Measurements from ENCODE around the gene GABARAP.

The GABARAP gene

DNA sequence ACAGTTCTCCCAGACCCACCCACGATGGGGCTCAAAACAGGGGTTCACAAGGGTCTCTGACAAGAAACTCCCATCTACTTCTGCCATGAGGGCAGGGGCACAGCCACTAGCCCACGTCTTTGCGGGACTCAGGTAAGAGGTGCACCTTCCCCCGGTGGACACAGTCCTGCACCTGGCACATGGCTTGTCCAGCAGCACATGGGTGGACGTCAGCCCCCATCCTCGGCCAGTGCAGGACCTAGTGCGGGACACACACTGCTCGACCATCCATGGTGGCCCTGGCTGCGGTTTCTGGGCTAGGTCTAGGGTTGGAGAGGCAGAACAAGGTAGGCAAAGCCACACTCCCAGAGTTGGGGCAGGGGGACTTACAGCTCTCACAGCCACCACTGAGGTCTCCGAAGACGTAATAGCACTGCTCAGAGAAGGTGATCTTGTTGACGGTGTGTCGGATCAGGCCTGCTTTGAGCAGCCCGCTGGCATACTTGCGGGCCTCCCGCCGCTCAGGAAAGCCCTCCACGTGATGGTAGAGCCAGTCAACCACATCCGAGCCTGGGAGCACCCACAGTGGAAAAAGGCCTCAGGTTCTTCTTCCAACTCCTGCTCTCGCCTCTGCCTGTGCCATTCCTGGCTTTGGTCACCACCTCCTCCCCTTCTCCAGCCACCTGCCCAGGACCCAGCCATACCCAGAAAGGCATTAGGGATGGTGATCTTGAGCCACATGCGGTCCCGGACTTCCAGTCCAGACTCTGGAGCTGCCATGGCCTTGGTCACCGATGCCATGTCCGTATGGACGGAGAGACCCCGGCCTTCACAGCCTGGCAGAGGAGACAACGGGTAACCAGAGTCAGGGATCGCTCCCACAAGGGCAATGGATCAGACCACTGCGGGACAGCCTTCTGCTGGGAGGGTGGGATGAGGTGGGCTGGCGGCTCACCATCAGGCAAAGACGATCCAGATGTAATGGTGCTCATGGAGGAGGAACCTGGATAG lies 15.2 kb downstream of the GABARAP start:
- no peak for DNase-seq (ENCODE audit: low read depth, low spot score)
- no peak overlapping the region for H3K4me3 ChIP-seq (ENCODE audit: low read depth, low read length)
- in situ Hi-C loops (cut with HindIII; ENCODE audit: low sequenced_read_pairs): no loop called here
- TF ChIP-seq, protein P1, sequence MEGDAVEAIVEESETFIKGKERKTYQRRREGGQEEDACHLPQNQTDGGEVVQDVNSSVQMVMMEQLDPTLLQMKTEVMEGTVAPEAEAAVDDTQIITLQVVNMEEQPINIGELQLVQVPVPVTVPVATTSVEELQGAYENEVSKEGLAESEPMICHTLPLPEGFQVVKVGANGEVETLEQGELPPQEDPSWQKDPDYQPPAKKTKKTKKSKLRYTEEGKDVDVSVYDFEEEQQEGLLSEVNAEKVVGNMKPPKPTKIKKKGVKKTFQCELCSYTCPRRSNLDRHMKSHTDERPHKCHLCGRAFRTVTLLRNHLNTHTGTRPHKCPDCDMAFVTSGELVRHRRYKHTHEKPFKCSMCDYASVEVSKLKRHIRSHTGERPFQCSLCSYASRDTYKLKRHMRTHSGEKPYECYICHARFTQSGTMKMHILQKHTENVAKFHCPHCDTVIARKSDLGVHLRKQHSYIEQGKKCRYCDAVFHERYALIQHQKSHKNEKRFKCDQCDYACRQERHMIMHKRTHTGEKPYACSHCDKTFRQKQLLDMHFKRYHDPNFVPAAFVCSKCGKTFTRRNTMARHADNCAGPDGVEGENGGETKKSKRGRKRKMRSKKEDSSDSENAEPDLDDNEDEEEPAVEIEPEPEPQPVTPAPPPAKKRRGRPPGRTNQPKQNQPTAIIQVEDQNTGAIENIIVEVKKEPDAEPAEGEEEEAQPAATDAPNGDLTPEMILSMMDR (IDR thresholded peaks at IDR 0.05; ENCODE audit: low read depth, low read length): no peak

DNA sequence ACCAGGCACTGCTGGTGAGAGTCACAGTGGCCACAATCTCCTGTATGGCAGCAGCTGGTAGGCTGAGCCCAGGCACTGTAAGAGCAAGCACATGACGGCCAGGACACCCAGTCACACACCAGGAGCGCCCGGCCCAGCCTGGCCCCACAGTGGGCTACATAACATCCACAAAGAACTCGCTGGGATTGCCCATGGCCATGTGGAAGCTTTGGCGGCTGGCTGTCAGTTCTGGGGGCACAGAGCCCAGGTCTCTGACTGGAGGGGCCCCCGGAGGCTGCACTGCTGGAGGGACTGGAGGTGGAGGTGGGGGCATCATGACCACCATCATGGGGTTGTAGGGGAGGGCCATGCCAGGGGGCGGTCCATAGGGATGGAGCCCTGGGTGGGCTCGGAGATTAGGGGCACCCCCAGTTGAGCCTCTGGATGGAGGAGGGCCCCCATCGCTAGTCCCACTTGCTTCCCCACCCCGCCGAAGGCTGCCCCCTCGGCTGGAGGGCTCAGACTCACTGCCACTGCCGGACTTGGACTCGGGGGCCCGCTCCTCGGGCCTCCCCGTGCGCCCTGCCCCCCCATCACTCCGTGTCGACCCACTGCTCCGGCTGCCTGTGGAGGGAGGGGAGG lies 16.4 kb downstream of the GABARAP start:
- TF ChIP-seq, protein P1 (IDR thresholded peaks at IDR 0.05; ENCODE audit: low read depth, low read length): no peak

GRCh38 chr17:7224661-7225111 lies 17.6 kb downstream of the GABARAP start:
- in situ Hi-C loops (cut with HindIII; ENCODE audit: low sequenced_read_pairs): no loop called here
- DNase-seq (ENCODE audit: low read depth, low spot score): no peak
- TF ChIP-seq, protein P1 (IDR thresholded peaks at IDR 0.05; ENCODE audit: low read depth, low read length): no peak
- H3K4me3 ChIP-seq (ENCODE audit: low read depth, low read length): no peak overlapping the region

More for the DNA sequence above, 16.4 kb downstream of the GABARAP start:
- in situ Hi-C loops (cut with HindIII; ENCODE audit: low sequenced_read_pairs): no loop called here
- no peak overlapping the region for H3K4me3 ChIP-seq (ENCODE audit: low read depth, low read length)
- no peak for DNase-seq (ENCODE audit: low read depth, low spot score)

DNA sequence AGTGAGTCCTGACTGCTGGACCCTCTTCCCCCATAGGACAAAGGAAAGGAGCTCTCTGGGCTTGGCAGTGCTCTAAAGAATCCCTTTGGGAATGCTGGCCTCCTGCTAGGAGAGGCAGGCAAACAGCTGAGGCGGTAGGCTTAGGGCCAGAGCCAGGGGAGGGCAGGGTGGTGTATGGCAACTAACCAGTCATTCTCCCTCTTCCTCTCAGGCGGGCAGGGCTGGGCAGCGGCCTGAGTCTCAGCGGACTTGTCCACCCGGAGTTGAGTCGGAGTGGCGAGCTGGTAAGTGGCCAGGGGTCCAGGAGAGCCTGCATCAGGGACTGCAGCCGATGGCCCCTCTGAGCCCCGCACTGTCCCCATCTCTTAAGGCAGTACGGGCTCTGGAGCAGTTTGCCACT lies 18.1 kb downstream of the GABARAP start:
- in situ Hi-C loops (cut with HindIII; ENCODE audit: low sequenced_read_pairs): no loop called here
- H3K4me3 ChIP-seq (ENCODE audit: low read depth, low read length): no peak overlapping the region
- TF ChIP-seq, protein P1 (IDR thresholded peaks at IDR 0.05; ENCODE audit: low read depth, low read length): no peak
- no peak for DNase-seq (ENCODE audit: low read depth, low spot score)

DNA sequence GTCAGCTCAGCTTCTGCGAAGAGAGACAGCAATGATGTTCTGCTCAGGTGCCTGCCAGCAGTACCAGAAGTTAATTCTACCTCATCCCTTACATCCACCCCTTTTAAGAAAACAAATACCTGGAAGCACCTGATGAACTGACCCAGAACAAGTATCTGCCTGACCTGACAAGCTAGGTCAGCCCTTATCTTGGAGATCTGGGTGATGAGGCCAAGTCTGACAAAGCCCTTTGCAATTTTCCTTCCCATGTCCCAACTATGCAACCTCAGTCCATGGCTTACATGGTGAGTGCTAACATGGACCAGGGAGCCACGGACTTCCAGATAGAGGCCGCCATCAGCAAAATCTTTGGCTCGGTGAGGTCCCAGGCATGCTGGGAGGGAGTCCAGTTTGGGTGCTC lies 18.9 kb downstream of the GABARAP start:
- TF ChIP-seq, protein P1 (IDR thresholded peaks at IDR 0.05; ENCODE audit: low read depth, low read length): no peak
- no peak for DNase-seq (ENCODE audit: low read depth, low spot score)
- H3K4me3 ChIP-seq (ENCODE audit: low read depth, low read length): no peak overlapping the region
- in situ Hi-C loops (cut with HindIII; ENCODE audit: low sequenced_read_pairs): no loop called here

DNA sequence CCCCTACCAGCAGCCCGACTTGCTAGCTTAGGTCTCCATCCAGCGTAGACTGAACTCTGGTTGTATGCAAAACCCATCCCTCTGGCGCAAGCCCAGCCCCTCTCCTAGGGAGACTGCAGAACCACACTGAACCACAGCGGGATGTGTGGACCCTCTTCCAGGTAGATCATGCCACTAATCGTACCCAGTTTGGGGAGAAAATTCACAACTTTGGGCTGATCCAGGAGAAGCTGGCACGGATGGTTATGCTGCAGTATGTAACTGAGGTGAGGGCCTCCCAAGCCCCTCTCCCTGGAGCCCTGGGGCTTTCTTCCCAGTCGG lies 19.3 kb downstream of the GABARAP start:
- H3K4me3 ChIP-seq (ENCODE audit: low read depth, low read length): no peak overlapping the region
- in situ Hi-C loops (cut with HindIII; ENCODE audit: low sequenced_read_pairs): no loop called here
- TF ChIP-seq, protein P1 (IDR thresholded peaks at IDR 0.05; ENCODE audit: low read depth, low read length): no peak
- DNase-seq (ENCODE audit: low read depth, low spot score): no peak

All from astrocyte of the spinal cord (primary cell).